Measurements from ENCODE around the gene IGSF21.

The IGSF21 gene

DNA sequence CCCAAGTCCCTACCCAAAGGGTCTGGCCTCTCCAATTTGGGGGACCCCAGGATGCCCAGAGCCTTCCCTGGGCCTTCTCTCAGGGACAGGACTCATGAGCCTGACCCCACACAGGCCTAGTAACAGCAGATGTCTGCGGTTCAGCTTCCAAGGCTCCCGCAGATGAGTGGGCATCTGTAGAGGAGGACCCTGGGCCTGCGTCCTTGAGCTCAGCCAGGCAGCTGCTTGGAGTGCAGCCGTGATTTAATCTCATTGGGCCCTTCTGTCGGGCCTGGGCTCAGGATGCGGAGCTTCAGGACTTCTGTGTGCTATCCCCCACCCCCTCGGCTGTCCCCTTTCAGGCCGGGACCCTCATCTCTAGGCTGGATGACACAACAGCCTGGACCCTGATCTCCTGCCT lies 35.4 kb downstream of the IGSF21 start:
- TF ChIP-seq, protein P1, sequence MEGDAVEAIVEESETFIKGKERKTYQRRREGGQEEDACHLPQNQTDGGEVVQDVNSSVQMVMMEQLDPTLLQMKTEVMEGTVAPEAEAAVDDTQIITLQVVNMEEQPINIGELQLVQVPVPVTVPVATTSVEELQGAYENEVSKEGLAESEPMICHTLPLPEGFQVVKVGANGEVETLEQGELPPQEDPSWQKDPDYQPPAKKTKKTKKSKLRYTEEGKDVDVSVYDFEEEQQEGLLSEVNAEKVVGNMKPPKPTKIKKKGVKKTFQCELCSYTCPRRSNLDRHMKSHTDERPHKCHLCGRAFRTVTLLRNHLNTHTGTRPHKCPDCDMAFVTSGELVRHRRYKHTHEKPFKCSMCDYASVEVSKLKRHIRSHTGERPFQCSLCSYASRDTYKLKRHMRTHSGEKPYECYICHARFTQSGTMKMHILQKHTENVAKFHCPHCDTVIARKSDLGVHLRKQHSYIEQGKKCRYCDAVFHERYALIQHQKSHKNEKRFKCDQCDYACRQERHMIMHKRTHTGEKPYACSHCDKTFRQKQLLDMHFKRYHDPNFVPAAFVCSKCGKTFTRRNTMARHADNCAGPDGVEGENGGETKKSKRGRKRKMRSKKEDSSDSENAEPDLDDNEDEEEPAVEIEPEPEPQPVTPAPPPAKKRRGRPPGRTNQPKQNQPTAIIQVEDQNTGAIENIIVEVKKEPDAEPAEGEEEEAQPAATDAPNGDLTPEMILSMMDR (conservative IDR thresholded peaks at IDR 0.05; ENCODE audit: low read depth, low read length) = no peak
- no peak for DNase-seq (ENCODE audit: low read depth)
- no peak overlapping the region for H3K4me3 ChIP-seq (ENCODE audit: low read depth, low read length)

DNA sequence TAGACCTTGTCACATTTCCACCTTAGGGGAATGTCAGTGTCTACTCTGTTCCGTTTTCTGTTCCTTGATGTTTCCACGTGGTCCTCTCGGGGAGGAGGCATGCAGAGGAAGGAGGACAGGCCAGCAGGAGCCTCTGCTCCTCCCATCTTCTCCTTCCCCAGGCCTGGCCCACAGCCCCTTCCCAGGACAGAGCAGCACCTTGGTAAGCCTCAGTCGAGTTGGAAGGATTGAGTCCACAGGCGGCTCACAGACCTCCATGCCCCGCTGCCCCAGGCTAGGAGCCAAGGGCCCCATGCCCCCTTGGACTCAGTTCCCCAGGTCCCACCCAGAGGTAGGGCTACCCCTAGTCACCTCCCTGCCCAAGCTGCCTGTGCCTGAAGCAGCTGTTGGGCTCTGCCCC lies 36.5 kb downstream of the IGSF21 start:
- TF ChIP-seq, protein P1 (conservative IDR thresholded peaks at IDR 0.05; ENCODE audit: low read depth, low read length) = no peak
- DNase-seq (ENCODE audit: low read depth) = no peak
- H3K4me3 ChIP-seq (ENCODE audit: low read depth, low read length) = no peak overlapping the region

DNA sequence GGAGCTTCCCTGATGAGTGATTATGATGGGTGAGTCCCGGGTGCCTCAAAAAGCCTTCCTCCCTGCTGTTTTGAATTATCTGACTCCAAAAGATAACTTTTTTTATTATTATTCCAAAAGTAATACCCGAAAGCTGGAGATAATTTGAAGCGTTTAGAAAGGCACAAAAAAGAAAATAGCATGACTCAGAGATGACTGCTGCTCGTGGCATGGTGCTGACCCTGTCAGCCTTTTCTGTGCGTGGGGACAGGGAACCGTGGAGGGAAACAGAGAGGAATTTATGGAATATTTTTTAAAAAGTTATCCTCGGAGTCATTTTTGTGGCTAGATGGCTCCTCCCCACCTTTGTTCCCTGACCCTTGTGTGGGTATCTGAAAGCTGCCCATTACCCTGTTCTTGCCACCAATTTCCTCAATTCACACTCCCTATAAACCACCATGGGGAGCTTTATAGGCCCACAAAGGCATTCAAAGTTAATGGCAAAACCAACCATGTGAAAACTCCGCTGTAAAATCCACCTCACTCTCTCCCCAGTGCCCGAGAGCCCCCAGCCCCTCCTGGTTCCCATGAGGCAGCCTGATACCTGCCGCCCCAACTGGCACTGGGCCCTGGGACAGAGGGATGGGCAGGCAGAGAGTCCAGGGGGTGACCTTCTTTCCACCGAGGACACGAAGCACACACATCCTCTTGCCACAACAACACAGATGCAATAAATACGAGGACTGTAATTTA lies 37.5 kb downstream of the IGSF21 start:
- no peak overlapping the region for H3K4me3 ChIP-seq (ENCODE audit: low read depth, low read length)
- TF ChIP-seq, protein P1 (conservative IDR thresholded peaks at IDR 0.05; ENCODE audit: low read depth, low read length) = no peak
- no peak for DNase-seq (ENCODE audit: low read depth)

- no peak overlapping the region for H3K4me3 ChIP-seq (ENCODE audit: low read depth, low read length)
- no peak for DNase-seq (ENCODE audit: low read depth)
Measured at GRCh38 chr1:18145851-18146618, 38.4 kb downstream of the IGSF21 start.

DNA sequence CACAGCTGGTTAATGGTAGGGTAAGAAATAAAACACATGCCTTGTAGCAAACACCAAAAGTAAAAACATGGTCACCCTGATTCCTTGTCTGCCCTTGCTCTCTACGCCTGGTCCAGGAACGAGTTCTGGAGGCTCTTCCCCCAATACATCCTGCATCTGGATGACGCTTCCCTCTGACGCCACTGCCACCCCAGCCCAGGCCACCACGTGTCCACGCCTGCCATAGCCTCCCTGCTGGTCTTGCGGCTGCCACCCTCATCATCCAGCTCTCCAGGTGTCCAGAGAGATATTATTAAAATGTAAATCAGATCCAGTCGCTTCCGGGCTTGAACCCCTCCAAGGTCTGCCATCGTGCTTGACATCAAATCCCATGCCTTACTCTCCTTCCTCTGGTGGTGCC lies 39.3 kb downstream of the IGSF21 start:
- no peak overlapping the region for H3K4me3 ChIP-seq (ENCODE audit: low read depth, low read length)
- DNase-seq (ENCODE audit: low read depth) = no peak
- TF ChIP-seq, protein P1 (conservative IDR thresholded peaks at IDR 0.05; ENCODE audit: low read depth, low read length) = no peak

More at GRCh38 chr1:18145851-18146618, 38.4 kb downstream of the IGSF21 start:
- TF ChIP-seq, protein P1 (conservative IDR thresholded peaks at IDR 0.05; ENCODE audit: low read depth, low read length) = no peak

DNA sequence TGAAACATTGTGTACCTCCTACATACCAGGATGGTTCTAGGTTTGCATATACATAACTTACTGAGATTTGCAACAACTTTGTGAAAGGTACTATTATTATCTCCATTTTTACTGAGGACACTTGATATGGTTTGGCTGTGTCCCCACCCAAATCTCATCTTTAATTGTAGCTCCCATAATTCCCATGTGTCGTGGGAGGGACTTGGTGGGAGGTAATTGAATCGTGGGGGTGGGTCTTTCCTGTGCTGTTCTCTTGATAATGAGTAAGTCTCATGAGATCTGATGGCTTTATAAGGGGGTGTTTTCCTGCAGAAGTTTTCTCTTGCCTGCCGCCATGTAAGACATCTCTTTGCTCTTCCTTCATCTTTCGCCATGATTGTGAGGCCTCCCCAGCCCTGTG lies 40.1 kb downstream of the IGSF21 start:
- TF ChIP-seq, protein P1 (conservative IDR thresholded peaks at IDR 0.05; ENCODE audit: low read depth, low read length) = no peak
- no peak for DNase-seq (ENCODE audit: low read depth)
- H3K4me3 ChIP-seq (ENCODE audit: low read depth, low read length) = no peak overlapping the region

Data from choroid plexus epithelial cell (primary cell).